ENCODE results near the gene TCOF1.
A peak's percentile ranks its signal among the peaks of the same experiment; 100 is the strongest.

The TCOF1 gene

DNA sequence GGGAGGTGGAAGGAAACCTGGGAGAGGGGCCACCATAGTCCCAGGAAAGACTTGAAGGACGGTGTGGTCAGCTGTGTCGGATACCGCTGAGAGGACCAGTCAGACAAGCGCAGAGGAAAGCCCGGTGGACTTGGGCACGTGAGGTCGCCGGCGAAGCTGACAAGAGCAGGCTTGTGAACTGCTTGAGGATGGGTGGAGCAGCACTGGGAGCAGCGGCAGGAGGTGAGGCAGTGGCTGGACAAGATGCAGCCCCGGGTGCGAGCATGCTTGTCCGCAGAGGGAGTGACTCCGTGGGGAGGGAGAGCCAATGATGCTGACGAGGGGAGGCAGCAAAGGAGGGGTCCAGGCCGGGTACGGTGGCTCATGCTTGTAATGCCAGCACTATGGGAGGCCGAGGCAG, 73.6 kb downstream of the TCOF1 start:
- DNase-seq: no peak

DNA sequence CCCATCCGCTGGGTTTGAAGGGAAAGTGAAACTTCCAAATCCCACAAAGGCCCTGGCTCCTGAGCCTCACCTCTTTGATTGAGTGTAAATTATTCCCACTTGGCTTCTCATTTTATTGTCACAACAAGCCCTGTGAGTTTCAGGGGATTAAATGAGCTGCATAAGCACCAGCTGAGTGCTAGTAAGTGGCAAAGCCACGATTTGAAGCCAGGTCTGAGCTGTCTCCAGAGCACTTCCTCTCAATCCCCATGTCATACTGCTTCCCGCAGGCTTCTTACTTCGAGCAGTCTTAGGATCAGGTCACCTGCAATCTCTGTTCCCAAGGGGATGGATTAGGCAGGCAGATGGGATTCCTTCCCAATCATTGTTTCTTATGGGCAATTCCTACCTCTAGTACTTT, 74.1 kb downstream of the TCOF1 start:
- no peak for DNase-seq

DNA sequence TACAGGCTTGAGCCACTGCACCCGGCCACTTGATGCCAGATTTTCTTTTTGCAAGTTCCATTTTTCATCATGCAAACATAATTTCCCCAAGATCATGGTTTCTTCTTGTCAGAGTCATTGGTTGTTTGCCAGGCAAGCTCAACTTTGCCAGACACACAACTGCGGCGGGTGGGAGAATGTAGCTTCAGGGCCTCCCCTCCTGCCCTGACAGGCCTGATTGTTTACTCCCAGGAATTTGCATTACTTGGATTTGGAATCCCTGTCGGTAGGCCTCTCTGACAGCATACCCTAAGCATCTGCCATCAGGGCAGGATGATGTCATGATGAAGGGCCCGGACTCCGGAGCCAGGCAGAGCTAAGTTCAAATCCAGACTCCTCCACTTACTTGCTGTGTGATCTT, 77.0 kb downstream of the TCOF1 start:
- no peak for DNase-seq

DNA sequence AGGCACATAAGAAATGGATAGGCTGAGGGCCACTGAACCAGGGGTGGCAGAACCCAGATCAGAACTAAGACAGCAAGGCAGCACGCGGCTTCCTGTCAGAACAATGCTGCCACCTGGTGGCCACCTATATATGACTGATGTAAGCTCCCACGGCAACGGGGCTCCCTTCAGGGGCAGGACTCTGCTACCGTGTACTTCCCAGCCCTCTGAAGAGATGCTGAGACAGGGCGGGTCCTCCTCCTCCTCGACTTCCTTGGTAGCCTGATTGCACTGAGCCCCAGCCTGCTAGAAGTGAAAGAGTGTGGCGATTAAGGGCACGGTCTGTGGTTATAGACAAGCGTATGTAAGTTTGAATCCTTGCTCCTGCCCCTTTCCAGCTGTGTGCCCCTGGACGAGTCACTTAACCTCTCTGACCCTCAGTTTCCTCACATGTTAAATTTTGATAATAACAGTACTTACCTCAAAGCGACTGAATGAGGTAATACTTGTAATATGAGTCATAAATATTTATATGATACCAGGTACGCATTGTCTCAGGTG, 78.7 kb downstream of the TCOF1 start:
- peak; percentile 73 to 89 (median 83) for DNase-seq

DNA sequence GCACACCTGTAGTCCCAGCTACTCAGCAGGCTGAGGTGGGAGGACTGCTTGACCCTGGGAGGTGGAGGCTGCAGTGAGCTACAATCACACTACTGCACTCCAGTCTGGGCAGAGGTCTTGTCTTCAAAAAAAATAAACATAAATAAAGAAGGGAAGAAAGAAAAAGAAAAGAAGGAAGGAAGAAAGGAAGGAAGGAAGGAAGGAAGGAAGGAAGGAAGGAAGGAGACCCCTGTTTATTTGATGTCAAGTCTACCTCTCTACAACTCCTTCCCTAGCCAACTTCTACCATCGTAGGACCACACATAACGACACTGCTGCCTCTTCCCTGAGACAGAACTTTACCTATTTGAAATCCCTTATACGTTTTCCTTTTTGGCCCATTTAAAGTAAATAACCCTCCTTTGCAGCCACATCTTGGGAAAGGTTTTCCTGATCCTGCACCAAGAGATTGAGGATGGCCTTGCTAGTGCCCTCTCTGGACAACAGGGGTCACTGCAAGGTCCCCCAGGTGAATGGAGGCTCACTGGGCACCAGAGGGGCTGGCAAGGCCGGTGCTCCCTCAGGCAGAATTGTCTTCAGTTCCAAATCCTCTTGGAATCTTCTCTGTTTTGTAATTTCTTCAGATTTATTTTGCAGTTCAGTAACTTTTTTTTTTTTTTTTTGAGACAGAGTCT, 81.5 kb downstream of the TCOF1 start:
- no peak for DNase-seq

DNA sequence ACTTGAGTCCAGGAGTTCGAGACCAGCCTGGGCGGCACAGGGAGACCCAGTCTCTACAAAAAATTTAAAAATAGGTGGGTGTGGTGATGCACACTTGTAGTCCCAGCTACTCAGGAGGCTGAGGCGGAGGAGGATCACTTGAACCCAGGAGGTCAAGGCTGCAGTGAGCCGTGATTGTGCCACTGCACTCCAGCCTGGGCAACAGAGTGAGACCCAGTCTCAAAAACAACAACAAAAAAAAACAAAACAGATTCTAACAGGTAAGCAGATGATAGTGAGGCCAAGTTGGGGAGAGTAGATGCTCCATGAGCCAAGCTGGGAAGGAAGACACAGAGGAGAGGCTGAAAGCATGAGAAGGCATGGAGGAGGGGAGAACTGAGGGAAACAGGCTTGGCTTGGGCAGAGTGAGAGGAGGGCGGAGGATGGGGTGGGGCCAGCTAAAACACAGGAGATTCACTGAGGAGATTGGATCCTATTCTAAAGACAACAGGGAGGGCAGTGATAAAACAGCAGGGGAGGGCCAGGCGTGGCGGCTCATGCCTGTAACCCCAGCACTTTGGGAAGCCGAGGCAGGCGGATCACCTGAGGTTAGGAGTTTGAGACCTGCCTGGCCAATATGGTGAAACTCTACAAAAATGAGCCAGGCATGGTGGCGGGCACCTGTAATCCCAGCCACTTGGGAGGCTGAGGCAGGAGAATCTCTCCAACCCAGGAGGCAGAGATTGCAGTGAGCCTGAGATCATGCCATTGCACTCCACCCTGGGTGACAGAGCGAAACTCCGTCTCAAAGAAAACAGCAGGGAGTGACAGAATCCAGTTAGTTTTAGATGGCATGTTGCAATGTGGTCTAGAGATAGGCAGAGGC, 83.7 kb downstream of the TCOF1 start:
- no peak for DNase-seq

DNA sequence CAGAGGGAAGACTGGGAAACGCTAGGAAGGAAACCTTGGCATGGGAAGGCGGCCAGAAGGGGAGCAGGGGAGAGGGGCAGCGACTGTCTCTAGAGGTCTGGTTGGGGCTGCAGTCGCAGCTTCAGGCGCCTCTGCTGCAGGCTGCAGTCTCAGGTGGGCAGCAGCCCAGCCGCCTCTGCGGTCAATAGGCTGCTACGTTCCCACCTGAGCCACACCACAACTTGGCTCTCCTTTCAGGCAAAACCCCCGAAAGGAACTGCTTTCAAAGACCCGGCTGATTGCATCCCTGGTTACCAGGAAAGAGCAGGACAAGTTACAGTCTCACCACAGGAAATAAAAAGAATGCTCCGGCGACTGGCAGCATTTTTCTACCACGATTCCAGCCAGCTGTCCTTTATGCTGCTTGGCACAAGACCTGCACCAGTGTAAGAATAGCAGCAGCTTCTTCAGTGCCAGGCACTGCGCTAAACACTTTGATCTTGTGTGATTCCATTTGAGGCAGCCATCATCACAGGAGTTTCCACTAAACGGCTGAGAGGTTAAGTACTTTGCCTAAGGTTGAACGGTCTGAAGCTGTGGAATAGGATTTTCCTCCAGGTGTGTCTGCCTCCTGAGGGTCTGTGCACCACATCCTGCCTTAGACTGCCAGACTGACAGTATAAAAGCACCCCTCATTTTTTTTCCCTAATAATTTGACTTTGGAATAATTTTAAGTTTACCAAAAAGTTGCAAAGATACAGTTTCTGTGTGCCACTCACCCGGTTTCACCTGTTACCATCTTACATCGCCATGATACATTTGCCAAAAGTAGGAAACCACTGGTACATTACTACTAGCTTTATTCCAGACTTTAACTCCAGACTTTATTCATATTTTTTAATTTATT, 84.6 kb downstream of the TCOF1 start:
- no peak for DNase-seq

DNA sequence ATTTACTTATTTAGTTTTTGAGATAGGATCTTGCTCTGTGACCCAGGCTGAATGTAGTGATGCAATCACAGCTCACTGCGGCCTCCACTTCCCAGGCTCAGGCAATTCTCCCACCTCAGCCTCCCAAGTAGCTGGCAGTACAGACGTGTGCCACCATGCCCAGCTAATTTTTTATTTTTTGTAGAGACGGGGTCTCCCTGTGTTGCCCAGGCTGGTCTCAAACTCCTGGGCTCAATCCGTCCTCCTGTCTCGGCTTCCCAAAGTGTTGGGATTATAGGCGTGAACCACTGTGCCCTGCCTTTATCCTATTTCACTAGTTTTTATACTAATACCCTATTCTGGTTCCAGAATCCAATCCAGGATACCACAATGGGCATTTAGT, 85.2 kb downstream of the TCOF1 start:
- no peak for DNase-seq

DNA sequence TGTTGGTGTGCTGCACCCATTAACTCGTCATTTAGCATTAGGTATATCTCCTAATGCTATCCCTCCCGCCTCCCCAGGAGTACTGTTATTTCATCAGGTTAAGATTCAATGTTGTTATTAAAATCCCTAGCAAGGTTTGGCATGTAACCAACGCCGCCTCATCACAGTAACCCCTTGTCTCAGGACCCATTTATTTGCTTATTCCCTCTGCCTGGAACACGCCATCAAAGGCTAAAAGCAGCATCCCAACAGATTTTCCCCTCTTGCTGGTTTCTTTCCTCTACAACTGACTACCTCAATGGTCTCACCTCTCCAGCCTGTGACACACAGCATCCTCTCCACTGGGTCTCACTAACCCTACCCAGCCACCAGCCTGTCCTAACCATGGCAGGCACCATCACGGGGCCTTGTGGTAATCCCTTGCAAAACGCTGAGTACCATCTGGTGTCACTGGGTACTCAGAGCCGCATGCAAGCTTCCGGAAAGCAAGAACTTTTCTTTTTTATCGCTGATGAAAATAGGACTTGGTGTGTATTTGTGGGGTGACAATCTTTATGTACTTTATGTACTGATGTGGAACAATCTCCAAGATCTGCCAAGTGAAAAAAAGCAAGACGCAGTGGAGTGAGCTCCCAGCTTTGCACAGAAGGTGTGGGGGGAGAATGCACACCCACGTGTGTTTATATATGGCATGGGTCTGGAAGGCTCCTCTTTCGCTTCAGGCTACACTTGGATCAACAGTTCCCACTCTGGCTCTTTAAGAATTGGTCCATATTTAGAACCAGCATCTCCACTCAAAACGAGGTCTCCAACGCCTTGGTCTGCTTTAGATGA, 86.0 kb downstream of the TCOF1 start:
- no peak for DNase-seq

DNA sequence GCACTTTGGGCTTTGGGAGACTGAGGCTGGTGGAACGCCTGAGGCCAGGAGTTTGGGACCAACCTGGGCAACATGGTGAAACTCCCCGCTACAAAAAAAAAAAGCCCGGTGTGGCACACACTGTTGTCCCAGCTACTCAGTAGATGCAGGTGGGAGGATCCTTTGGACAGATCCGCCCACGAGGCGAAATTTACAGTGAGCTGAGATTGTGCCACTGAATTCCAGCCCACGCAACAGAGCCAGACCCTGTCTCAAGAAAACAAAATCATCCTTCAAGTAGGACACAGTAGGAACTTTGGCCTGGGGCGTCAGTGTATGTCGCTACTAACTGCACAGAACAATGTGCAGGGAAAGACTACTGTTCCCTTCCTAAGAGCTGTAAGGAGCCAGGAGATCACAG, 87.3 kb downstream of the TCOF1 start:
- DNase-seq: no peak

DNA sequence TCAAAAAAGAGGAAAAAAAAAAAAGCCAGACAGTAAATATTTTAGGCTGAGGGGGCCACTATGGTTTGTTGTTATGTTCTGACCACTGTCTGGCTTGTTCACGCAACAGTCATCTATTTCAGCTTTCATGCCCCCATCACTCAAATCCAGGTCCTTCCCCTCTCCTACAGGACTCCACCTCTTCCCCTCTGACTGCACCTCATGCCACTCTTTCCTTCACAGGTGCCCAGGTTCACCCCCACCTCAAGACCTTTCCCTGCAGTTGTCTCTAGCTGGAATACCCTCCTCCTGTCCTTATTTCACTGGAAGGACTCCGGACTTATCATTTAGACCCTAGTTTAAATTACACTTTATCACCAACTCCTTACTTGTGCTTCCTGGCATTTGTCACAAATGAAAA, 88.6 kb downstream of the TCOF1 start:
- no peak for DNase-seq

DNA sequence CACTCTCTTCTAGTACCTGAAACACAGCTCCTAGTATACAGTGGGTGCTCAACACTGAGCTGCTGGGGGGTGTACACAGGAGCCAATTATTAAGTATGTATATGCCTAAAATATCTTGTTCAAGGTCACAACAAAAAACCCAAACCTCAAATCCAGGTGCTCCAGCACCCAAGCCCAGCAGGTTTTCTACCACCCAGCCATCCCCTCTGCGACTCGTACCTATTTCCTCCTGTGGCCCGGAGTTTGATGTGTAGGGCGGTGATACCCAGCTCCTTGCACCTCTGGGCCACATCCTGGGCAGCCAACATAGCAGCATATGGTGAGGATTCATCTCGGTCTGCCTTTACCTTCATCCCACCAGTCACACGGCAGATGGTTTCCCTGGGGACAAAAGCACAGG, 89.1 kb downstream of the TCOF1 start:
- DNase-seq: no peak

DNA sequence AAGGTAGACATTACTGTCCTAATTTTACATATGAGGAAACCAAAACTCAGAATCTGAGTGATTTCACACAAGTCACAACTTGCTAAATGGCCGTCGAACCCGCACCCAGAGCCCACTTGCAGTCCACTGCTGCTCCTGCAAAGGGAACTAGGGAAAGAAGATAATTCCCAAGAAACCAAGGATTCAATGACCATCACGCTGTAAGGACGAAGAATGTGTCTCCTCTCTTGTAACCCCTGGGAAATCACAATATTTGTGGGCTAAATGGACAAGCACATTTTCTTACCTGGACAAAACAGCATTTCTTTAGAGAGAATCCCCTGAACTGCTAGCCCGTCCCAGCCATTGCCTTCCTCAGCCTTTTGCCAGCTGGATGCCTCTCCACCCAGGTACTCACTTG, 89.7 kb downstream of the TCOF1 start:
- DNase-seq: no peak

DNA sequence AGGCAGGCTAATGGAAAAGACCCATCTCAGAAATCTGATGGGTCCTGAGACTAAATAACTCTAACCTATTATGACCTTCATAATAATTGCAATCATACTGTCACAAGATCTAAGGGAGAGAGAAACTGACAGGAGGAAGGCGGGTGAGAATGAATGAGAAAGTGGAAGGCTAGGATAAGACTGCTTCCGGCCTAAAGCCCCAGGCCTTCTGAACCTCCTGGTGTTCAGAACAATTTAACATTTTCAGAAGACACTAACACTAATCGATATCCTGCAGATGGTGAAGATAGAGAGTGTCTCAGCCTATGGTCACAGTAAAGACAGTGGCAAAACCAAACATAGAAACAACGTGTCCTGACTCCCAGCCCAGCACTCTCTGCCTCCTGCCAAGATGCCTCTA, 90.8 kb downstream of the TCOF1 start:
- DNase-seq: peak in 1 of 5 experiments; percentile 16

DNA sequence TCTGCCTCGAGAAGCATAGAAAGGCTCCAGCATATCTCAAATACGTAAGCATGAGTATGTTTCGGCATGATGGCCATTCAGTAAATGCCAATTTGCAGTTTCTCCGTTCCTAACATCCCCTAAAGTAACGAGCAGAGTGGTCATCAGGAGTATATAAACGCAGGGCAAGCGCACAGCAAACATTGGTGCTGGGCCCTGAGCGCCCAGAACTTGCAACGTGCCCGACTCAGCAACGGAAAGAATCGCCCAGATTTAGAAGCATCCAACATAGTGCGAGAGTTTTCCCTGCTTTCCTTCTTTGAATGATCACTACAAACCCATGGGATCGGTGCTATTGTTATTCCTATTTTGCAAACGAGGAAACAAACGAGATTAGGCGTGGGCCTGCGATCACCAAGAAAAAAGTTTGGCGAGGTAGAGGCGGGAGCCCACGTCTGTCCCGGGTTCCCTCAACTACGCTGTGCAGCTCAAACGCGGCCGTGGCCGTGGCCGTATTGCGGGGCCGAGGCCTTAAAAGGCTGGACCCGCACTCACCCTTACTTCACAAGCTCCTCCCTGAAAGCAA, 91.5 kb downstream of the TCOF1 start:
- DNase-seq: peak in 1 of 5 experiments; percentile 29

All from T-helper 2 cell (primary cell).